Measurements from ENCODE around the gene PERCC1.

Gene PERCC1

GRCh38 chr16:1412847-1413246 lies 18.0 kb upstream of the PERCC1 start:
- no peak for DNase-seq (ENCODE audit: low spot score)

GRCh38 chr16:1413684-1414531 lies 17.0 kb upstream of the PERCC1 start:
- peak; percentile 63 for DNase-seq (ENCODE audit: low spot score)

GRCh38 chr16:1414532-1415260 lies 16.2 kb upstream of the PERCC1 start, which contains the start of gene UNKL:
UNKL (minus strand) TSS chr16:1414704; CDS start chr16:1414691, 13 bp downstream.
- peak; percentile 64 for DNase-seq (ENCODE audit: low spot score)

DNA sequence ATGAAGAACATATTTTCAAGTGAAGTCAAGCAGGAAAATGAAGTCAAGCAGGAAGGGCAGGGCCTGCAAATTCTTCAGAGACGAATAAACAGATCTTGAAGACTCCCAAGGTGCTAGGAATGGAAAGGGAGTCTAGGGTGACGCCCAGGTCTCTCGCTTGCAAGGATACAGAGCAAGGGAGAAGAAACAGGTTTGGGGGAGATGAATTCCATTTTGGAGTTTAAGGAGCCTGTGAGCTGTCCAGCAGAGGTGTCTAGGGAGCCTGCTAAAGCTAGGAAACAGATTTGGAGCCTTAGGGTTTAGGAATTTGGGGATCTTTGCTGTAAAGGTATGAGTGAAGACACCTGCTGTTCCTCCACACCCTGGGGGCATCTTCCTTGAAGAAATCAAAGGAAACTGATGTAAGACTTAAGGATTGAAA lies 14.3 kb upstream of the PERCC1 start:
- no peak for DNase-seq (ENCODE audit: low spot score)

GRCh38 chr16:1420111-1420539 lies 10.8 kb upstream of the PERCC1 start:
- no peak for DNase-seq (ENCODE audit: low spot score)

DNA sequence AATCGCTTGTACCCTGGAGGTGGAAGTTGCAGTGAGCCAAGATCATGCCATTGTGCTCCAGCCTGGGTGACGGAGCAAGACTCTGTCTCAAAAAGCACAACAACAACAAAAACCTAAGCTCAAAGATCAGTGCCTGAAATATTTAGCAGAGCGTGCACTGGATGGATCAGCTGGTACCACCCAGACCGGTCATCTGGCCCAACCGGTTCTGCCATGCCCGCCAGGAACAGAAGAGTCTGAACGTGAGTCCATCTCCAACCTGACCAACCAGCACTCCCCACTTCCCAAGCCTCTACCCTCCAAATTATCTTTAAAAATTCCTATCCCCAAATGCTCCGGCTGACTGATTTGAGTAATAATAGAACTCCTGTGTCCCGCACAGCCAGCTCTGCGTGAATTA lies 8.8 kb upstream of the PERCC1 start:
- DNase-seq (ENCODE audit: low spot score): no peak

DNA sequence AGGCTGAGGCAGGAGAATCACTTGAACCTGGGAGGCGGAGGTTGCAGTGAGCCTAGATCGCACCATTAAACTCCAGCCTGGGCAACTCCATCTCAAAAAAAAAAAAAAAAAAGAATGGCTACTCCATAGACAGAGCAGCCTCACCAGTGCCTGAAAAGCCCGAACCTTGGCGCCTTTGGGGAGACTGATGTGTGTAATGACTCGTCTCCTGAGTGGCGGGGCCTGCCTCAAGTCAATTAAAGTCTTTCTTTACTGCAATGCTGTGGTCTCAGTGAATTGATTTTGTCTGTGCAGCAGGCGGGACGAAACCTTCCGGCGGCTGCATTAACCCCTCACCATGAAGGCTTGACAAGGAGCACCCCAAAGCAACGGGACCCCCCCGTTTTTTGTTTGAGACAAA lies 6.8 kb upstream of the PERCC1 start:
- no peak for DNase-seq (ENCODE audit: low spot score)

DNA sequence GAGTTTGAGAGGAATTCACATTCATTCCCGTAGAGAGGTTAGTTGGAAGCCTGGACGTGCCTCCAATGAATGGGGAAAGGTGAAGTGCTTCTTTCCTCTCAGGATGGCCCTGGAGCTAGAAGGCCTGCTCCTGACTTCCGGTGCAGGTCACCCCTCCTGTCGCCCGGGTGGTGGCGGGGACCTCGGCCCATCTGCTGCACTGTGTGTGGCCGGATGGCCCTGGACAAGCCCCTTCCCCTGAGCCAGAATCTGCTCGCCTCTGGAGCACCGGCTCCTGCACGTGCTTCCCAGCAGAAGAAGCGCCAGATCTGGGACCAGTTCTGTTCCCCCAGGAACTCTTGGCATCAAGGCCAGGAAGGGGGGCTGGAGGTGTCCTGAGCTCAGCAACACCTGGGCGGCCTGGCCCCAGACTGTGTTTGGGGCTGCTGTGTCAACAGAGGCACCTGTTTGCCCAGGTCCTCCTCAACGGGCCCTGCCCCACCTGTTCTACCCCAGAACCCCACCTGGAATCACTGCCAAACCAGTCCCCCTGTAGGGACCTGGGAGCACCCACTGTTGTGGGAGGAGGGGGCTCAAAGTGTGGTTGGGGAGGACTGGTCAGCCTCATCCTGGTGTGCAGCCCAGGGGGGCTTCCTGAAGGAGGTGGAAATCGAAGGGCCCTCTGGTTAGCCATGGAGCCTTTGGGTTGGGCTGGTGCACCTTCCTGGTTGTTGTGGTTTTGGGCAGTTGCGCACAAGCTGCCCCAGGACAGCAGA lies 5.1 kb upstream of the PERCC1 start:
- no peak for DNase-seq (ENCODE audit: low spot score)

DNA sequence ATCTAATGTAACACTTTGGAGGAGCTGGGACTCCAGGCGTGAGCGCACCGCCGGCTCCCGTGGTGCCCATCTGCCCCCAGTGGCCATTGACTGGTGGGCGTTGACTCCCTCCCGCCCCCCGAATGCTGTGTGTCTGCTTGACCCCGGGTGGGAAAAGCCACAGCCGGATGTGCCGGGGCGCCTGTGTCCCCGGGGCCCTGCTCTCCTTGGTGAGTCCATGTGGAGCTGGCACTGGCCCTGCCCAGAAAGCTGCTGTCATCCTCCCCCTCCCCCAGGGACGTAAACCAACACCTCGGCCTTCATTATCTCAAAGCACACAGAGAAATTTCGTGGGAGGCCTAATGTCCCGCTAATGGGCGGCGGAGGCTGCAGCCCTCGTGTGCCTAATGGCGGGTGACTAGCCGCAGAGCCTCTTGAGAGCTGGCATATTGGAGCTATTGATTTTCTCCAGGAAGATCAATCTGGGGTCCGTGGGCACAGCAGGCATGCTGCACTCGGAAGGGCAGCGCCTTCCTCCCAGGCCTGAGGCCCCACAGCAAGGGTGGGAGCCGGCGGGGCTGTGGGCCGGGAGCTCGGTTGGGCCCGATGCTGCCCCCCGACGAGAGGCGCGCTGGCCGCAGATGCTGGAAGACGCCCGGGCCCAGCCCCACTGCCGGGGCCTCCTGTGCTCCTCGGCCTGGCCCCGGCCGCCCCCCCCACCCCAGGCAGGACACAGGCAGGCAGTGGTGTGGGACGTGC lies 4.0 kb upstream of the PERCC1 start:
- DNase-seq (ENCODE audit: low spot score): no peak

GRCh38 chr16:1427473-1428461 lies 3.1 kb upstream of the PERCC1 start:
- DNase-seq (ENCODE audit: low spot score): no peak

GRCh38 chr16:1428511-1428910 lies 2.4 kb upstream of the PERCC1 start:
- no peak for DNase-seq (ENCODE audit: low spot score)

- DNase-seq (ENCODE audit: low spot score): no peak
Observed at GRCh38 chr16:1429012-1429411, 1.9 kb upstream of the PERCC1 start.

DNA sequence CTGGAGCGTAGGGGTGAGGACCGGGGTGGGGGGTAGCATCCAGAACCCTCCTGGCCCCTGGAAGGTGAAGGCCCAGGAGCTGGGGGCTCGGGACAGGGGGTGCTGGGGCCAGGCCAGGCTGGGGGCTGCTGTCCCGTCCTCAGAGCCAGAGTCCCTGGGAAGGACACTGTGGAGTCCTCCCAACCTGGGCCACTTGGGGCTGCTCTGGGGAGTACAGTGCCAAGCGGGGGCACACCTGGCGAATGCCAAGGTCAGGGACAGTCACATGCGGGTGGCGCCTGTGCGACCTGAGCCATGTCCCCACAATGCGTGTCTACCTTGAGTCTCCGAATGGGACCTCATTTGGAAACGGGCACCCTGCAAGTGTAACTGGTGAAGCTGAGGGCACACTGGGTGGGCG lies 1.2 kb upstream of the PERCC1 start:
- no peak for DNase-seq (ENCODE audit: low spot score)

GRCh38 chr16:1430214-1430758 lies 592 bp upstream of the PERCC1 start:
- no peak for DNase-seq (ENCODE audit: low spot score)

GRCh38 chr16:1431497-1432270 lies 806 bp downstream of the PERCC1 start:
- DNase-seq (ENCODE audit: low spot score): no peak

- no peak for DNase-seq (ENCODE audit: low spot score)
Observed at GRCh38 chr16:1432388-1433262, 1.7 kb downstream of the PERCC1 start.

DNA sequence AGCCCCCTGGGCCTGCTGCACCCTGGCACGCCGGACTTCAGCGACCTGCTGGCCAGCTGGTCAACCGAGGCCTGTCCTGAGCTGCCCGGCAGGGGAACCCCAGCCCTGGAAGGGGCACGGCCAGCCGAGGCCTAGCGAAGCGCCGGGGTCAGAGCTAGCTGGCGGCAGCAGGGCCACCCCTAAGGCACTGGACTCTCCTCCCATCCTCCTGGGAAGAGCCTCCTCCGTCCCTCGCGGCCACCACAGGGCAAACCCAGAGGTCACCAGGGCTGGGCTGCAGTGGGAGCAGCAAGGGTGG lies 2.3 kb downstream of the PERCC1 start:
- DNase-seq (ENCODE audit: low spot score): no peak

GRCh38 chr16:1433756-1434155 lies 2.9 kb downstream of the PERCC1 start:
- no peak for DNase-seq (ENCODE audit: low spot score)
